GM19467 (cell line): ENCODE measurements around the gene PRSS8.
"Not testable (repeated sequence)": the region's sequence is repeated elsewhere in the genome, so short reads cannot be mapped to it uniquely, and the experiment has no call there.

ENCODE experiments used
- ATAC-seq: cut with Tn5 transposase; IDR thresholded peaks from one replicate; pipeline ENCODE4 v1.9.1; 2021; ENCODE audit warnings: mild to moderate bottlenecking, moderate library complexity; ENCODE audit not compliant: unreplicated experiment

PRSS8 gene

GRCh38 chr16:31145398-31145990 is 10.0 kb upstream of the PRSS8 start:
- no peak for ATAC-seq

DNA sequence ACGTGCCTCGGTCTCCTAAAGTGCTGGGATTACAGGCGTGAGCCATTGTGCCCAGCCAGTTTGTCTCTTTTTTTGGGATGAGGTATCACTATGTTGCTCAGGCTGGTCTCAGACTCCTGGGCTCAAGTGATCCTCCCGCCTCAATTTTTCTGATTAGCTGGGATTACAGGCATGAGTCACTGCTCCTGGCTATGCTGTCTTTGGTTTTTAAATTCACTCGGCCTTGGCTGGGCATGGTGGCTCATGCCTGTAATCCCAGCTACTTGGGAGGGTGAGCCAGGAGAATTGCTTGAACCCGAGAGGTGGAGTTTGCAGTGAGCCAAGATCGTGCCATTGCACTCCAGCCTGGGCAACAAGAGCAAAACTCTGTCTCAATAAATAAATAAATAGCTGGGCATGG is 8.9 kb upstream of the PRSS8 start:
- not testable (repeated sequence) for ATAC-seq

- no peak for ATAC-seq
These were observed 8.2 kb upstream of the PRSS8 start for GRCh38 chr16:31143694-31144148.

GRCh38 chr16:31143011-31143693 is 7.6 kb upstream of the PRSS8 start:
- no peak for ATAC-seq

DNA sequence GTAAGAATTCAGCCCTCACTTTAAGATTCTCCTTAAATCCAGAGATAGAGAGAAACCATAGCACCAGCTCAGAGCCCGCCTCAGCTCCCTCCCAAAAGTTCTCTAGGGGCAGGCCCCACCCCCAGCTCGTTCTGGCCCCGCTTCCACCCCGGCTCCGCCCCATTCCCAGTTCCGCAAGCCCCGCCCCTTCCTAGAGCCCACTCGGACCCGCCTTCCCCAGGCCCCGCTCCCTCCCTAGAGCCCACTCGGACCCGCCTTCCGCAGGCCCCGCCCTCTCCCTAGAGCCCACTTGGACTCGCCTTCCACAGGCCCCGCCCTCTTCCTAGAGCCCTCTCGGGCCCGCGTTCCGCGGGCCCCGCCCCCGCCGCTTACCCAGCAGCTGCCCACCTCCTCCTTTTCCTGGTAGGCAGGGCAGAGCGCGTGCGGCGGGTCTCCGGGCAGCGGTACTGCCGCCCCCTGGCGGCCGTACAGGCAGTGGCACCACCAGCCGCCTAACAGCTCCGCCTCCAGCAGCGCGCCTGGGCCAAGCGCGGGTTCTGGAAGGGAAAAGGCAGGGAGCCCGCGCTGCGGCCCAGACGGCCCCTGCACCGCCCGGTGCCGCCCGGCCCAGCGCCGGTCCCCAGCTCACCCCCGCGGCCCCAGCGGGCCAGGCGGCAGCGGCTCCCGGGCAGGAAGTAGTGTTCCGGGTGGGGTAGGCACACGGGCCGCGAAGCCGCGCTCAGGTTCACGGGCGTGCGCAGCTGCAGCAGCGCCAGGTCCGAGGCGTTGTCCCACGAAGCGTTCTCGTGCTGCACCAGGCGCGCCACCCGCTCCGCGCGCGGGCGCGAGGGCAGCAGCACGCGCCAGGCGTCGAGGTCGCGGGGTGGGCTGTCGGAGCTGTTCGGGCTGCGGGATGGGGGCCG is 6.8 kb upstream of the PRSS8 start:
- ATAC-seq, result peak; percentile 82

DNA sequence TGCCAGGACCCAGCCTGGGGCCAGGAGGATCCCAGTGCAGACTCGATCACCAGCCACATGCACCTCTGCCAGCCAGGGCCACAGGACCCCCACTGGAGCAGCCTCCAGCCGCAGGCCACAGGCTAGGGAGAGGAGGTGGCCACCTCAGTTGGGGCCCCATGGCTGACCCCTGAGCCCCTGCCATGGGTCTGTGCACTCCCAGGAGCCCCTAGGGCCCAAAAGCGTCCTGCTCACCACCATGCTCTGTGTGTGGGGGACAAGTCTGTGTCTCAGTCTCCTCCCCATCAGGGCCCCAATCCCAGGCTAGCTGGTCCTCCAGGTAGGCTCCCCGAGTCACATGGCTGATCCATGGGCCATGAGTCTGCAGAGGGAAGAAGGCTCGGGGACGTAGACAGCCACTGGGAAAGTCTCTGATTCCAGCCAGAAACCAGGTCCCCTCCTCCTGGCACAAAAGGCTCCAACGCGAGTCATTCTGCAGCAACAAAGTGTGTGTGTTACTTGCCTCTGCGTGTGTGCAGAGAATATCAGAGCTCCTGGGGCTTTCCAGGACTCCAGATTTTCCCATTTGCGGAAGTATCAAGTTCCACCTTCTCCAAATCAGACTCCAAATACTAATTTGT is 6.1 kb upstream of the PRSS8 start:
- ATAC-seq, result no peak

DNA sequence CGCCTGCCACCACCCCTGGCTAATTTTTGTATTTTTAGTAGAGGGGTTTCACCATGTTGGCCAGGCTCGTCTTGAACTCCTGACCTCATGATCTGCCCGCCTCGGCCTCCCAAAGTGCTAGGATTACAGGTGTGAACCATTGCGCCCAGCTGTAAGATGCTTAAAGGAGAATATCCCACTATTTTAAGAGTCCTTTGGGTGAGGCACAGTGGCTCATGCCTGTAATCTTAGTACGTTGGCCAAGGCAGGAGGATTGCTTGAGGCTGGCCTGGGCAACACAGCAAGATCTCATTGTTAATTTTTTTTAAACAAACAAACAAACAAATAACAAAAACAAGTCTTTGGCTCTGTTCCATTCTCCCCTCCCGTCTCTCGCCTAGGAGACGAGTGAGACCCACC is 5.5 kb upstream of the PRSS8 start:
- ATAC-seq, result not testable (repeated sequence)

DNA sequence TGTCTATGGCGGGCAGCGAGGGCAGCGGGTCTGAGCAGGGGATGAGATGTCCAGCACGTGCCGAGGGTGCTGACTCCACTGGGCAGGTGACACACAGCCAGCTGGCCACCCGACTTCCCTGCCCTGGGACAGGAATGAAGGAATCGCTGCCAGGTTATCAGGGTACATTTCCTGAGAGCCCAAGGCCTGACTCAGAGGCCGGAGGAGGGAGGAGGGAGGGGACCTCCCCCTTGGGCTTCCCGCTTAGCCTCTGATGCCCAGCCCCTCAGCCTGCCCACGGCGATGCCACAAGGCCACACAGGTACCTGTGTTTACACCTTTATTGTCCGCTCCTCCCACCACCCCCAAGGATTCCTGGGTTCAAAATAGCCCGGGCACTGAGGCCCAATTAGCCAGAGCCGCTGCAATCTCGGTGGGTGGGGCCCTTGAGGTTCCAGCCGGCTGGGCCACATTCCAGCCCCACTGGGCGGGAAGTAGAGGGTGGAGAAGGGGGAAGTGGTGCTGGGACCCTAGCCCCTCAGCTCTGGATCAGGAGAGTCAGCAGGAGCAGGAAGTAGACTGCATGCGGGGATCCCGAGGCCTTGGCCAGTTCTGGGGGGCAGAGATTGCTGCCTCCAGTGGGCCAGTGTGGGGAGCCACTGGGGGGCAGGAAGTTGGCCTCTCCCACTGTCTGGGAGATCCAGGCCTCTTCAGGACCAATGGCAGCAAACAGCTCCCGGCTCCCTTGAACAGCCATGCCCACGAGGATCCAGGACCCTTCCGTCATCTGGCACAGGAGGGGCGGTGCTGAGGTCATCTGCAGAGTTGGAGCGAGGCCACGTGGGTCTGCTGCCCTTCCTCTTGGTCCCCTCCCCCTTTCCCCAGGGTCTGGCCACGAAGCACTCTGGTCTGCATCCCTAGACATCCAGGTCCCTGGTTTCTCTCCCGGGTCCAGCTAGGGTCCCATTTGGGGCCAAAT is 3.4 kb upstream of the PRSS8 start:
- no peak for ATAC-seq

- ATAC-seq, result not testable (repeated sequence)
These were observed 1.4 kb upstream of the PRSS8 start for GRCh38 chr16:31136822-31137499.

- no peak for ATAC-seq
These were observed 748 bp upstream of the PRSS8 start for GRCh38 chr16:31136287-31136662.

DNA sequence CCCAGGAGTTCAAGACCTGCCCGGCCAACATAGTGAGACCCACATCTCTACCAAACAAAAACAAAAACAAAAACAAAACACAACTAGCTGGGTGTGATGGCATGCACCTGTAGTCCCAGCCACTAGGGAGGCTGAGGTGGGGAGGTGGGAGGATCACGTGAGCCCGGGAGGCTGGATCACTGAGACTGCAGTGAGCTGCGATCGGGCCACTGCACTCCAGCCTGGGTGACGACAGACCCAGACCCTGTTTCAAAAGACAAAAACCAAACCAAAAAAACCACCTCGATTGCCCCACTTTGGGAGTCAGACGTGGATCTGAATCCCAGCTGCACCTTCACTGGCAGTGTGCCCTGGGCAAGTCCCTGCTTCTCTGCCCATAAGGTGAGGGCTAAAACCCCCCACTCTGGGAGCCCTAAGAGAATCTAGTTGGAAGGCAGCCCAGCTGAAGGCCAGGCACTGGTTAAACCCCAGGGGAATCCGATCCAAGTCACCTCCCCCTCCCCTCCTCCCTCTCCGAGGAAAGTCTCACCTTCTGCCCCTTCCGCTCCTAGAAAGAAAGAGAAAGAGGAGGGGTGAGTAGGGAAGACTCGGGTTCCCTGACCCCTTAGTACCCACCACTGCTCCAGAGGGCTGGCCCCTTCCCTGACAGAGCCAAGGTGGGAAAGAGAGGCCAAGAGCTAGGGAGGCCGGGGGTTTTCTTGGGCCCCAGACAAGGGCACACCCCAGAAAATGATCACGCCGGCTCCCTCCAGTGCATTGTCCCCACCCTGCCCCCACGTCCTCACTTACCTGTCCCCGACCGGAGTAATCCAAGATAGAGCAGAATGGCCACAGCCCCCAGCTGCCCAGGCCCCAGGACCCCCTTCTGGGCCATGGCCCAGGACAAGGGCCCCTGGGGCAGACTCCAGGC is 647 bp downstream of the PRSS8 start:
- no peak for ATAC-seq

GRCh38 chr16:31134091-31134571 is 1.4 kb downstream of the PRSS8 start:
- ATAC-seq, result no peak

- no peak for ATAC-seq
These were observed 2.5 kb downstream of the PRSS8 start for GRCh38 chr16:31133046-31133501.

GRCh38 chr16:31132303-31132979 is 3.1 kb downstream of the PRSS8 start:
- ATAC-seq, result no peak

DNA sequence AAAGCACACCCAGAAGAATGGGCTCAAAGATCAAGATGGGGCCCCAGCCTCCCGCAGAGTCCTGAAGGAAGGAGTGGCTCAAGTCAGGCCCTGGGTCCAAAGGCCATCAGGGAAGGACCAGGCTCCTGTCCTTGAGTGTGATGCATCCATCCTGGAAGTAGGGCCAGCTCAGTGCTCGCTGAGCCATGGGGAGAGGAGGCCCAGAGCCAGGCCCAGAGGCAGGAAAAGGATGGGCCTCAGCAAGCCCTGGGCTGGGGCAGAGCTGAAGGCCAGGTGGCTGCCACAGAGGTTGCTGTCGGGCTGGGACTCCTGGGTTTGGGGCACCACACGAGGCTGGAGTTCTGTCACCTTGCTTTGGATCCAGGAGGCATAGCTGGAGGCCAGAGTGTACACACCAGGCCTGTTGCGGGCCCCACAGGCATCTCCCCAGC is 3.7 kb downstream of the PRSS8 start:
- no peak for ATAC-seq

GRCh38 chr16:31131416-31131815 is 4.1 kb downstream of the PRSS8 start:
- ATAC-seq, result no peak

DNA sequence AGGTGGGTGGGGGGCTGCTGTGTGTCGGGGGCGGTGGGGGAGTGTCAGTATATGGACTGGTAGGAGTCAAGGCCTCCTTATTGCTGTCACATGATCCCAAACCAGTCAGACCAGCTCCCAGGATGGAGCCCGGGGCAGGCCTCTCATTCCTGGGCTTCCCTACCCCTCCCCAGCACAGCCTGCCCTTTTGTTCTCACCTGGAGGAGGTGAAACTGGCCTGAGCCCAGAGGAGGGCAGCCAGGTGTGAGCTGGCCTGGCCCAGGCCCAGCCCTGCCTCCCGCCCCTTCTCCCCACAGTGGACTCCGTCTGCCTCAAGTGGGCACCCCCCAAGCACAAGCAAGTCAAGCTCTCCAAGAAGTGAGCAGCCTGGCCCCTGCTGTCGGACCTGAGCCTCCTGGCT is 4.6 kb downstream of the PRSS8 start:
- no peak for ATAC-seq
